ENCODE results near the gene RPL6. TPM values are rescaled to one million over a fixed set of nuclear protein-coding genes. Genes with fewer than 3 reads are reported as not detected.

The RPL6 gene
- total and polyA plus RNA-seq, 9 of the 15 experiments (the other 6 are each of a cell fraction or from before 2014, with no cell fraction given): 1,519 to 3,103 (median 2,396) TPM

DNA sequence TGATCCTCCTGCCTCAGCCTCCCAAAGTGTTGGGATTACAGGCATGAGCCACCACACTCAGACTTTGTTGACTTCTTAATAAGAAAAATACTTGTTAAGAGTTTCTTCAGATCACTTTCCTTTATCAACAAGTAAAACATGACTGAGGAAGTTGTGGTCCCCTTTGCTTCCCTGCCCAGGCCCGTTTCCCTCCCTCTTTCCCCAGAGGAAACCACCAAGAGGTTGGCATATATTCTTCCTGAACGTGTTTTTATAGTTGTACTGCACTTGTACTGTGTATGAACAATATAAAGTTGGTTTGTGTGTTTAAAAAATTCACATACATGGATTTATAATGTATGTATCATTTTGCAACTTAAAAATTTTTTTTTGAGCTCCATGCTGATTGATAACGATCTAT lies 37.7 kb upstream of the RPL6 start:
- Histone ChIP-seq H2AFZ (ENCODE audit: low read depth, low read length) (no peak overlapping the region), H3K4me1 (replicated peaks in 1 of 2; ENCODE audit: control insufficient read depth in 2 of 2, insufficient read depth in 2 of 2, low read length in 2 of 2) (peaks cover 2 to 8% of the 10 kb centered on the region in 2 experiments; a peak in 3 of 5 replicates), H3K9me1 (ENCODE audit: control insufficient read depth, insufficient read depth, low read length) (no peaks in the 10 kb centered on the region), H4K20me1 (replicated peaks; ENCODE audit: control insufficient read depth, insufficient read depth, low read length) (no peaks in the 10 kb centered on the region), H3K9ac (ENCODE audit: insufficient read depth in 1 of 2, low read depth in 2 of 2, low read length in 2 of 2) (no peak overlapping the region), H3K4me2 (ENCODE audit: insufficient read depth, low read length) (no peak overlapping the region), H3K9me3 (replicated peaks; ENCODE audit: control insufficient read depth, insufficient read depth, low read depth, low read length) (no peaks in the 10 kb centered on the region), H3K36me3 (ENCODE audit: control insufficient read depth, insufficient read depth, low read length) (peaks cover 46% of the 10 kb centered on the region), H3K27ac (ENCODE audit: extremely low read depth, low read depth, low read length) (no peak overlapping the region), H3K4me3 (no peak overlapping the region), H3K27me3 (ENCODE audit: control insufficient read depth in 2 of 2, insufficient read depth in 2 of 2, low read length in 2 of 2) (no peaks in the 10 kb centered on the region), H3K79me2 (ENCODE audit: control insufficient read depth, insufficient read depth, low read length) (peaks cover 15% of the 10 kb centered on the region)
- WGBS (ENCODE audit: insufficient coverage, low coverage, missing lambda C conversion rate): 81% methylated on average over 3 of the region's 3 CpGs
- BruUV-seq (replicated peaks): no TSS peak
- no peak for ATAC-seq
- in situ Hi-C loops (cut with MboI) (no loop called here), intact Hi-C loops (cut with micrococcal nuclease) (no loop called here)
- ChIA-PET CTCF (ENCODE audit: low intra/inter-chr PET ratio) (interaction anchor here (0.7 kb wide), 1 partner anchor 857 kb away, joined by 3 read pairs; no protein-coding TSS in a partner anchor), POLR2A (interaction anchor here (0.6 to 1.2 kb wide), 3 partner anchors 9 to 431 kb away, joined by 3 to 4 read pairs (median 3); no protein-coding TSS in a partner anchor)
- FAIRE-seq: no peak
- no peak for DNase-seq (ENCODE audit: extremely low read depth in 1 of 4, low spot score in 3 of 4)
- TF ChIP-seq ZBTB9 (CRISPR knock-in tag; IDR thresholded peaks at IDR 0.05): no peak
- TF ChIP-seq ZBTB40 (IDR thresholded peaks at IDR 0.05): no peak
- TF ChIP-seq ZBTB40 (CRISPR knock-in tag; IDR thresholded peaks at IDR 0.05): no peak
- no peak for TF ChIP-seq KDM2B (CRISPR knock-in tag; IDR thresholded peaks at IDR 0.05)
- no peak for TF ChIP-seq CHD4 (IDR thresholded peaks at IDR 0.05; ENCODE audit: insufficient read depth, insufficient replicate concordance, low read depth, low read length, poor library complexity, severe bottlenecking)
- TF ChIP-seq, protein P1, sequence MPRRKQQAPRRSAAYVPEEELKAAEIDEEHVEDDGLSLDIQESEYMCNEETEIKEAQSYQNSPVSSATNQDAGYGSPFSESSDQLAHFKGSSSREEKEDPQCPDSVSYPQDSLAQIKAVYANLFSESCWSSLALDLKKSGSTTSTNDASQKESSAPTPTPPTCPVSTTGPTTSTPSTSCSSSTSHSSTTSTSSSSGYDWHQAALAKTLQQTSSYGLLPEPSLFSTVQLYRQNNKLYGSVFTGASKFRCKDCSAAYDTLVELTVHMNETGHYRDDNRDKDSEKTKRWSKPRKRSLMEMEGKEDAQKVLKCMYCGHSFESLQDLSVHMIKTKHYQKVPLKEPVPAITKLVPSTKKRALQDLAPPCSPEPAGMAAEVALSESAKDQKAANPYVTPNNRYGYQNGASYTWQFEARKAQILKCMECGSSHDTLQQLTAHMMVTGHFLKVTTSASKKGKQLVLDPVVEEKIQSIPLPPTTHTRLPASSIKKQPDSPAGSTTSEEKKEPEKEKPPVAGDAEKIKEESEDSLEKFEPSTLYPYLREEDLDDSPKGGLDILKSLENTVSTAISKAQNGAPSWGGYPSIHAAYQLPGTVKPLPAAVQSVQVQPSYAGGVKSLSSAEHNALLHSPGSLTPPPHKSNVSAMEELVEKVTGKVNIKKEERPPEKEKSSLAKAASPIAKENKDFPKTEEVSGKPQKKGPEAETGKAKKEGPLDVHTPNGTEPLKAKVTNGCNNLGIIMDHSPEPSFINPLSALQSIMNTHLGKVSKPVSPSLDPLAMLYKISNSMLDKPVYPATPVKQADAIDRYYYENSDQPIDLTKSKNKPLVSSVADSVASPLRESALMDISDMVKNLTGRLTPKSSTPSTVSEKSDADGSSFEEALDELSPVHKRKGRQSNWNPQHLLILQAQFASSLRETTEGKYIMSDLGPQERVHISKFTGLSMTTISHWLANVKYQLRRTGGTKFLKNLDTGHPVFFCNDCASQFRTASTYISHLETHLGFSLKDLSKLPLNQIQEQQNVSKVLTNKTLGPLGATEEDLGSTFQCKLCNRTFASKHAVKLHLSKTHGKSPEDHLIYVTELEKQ (CRISPR knock-in tag; IDR thresholded peaks at IDR 0.05): no peak

Measured in K562 (cell line).